IPS DF 6.9 (cell line): ENCODE data around the gene MCF2L2.

Experiments
- DNase-seq: peaks from one replicate; pipeline ENCODE4 v3.0.0-alpha.2; 2013; ENCODE audit warnings: low read depth, low spot score
- H3K27ac ChIP-seq: one replicate; pipeline ENCODE4 v1.5.1; 2013; ENCODE audit warnings: low read length, control low read depth
- H3K27me3 ChIP-seq: 2 replicates; pipeline ENCODE4 v1.6.1; 2013; ENCODE audit warnings: mild to moderate bottlenecking, low read length; ENCODE audit not compliant: control insufficient read depth, insufficient read depth
- H3K36me3 ChIP-seq: 2 replicates; pipeline ENCODE4 v1.6.1; 2013; ENCODE audit warnings: low read length; ENCODE audit not compliant: control insufficient read depth, insufficient read depth
- H3K4me1 ChIP-seq: 2 replicates; pipeline ENCODE4 v1.6.1; 2013; ENCODE audit warnings: low read length; ENCODE audit not compliant: control insufficient read depth, insufficient read depth
- H3K4me3 ChIP-seq: 2 replicates; pipeline ENCODE4 v1.5.1; 2013; ENCODE audit warnings: mild to moderate bottlenecking, low read length
- H3K9me3 ChIP-seq: 2 replicates; pipeline ENCODE4 v1.6.1; 2013; ENCODE audit warnings: low read length, inconsistent platforms; ENCODE audit not compliant: control insufficient read depth, insufficient read depth
- whole genome bisulfite sequencing: extraction: QIAGEN DNeasy Blood & Tissue Kit; methylation state at CpG from one replicate; pipeline ENCODE4 v1.1.7; 2013; ENCODE audit warnings: mixed read lengths, missing lambda C conversion rate; ENCODE audit not compliant: insufficient read length, insufficient coverage; 5-methylcytosine and 5-hydroxymethylcytosine counted together

The MCF2L2 gene

GRCh38 chr3:183198939-183199338 lies 229.5 kb downstream of the MCF2L2 start:
- H3K27ac ChIP-seq, result no peak overlapping the region
- no peaks in the 10 kb centered on the region; the same call in 1 of the 2 replicates for H3K9me3 ChIP-seq
- no peak overlapping the region for H3K4me3 ChIP-seq
- H3K27me3 ChIP-seq, result no peaks in the 10 kb centered on the region
- whole genome bisulfite sequencing, result no CpG with 5 or more reads among the region's 1 CpG
- no peaks in the 10 kb centered on the region for H3K4me1 ChIP-seq
- no peaks in the 10 kb centered on the region for H3K36me3 ChIP-seq
- DNase-seq, result no peak

GRCh38 chr3:183197734-183198133 lies 230.7 kb downstream of the MCF2L2 start:
- Histone ChIP-seq H3K9me3 (no peaks in the 10 kb centered on the region; the same call in 1 of the 2 replicates), H3K4me1 (no peaks in the 10 kb centered on the region), H3K4me3 (no peak overlapping the region), H3K27me3 (no peaks in the 10 kb centered on the region), H3K27ac (no peak overlapping the region), H3K36me3 (no peaks in the 10 kb centered on the region)
- no peak for DNase-seq

- Histone ChIP-seq H3K27me3 (no peaks in the 10 kb centered on the region), H3K9me3 (no peaks in the 10 kb centered on the region; the same call in 1 of the 2 replicates), H3K36me3 (no peaks in the 10 kb centered on the region)
Observed at GRCh38 chr3:183195266-183195665, 233.2 kb downstream of the MCF2L2 start.

GRCh38 chr3:183193762-183194689 lies 234.4 kb downstream of the MCF2L2 start:
- Histone ChIP-seq H3K27me3 (no peaks in the 10 kb centered on the region), H3K27ac (no peak overlapping the region), H3K36me3 (no peaks in the 10 kb centered on the region), H3K4me1 (no peaks in the 10 kb centered on the region; the same call in 1 of the 2 replicates), H3K9me3 (no peaks in the 10 kb centered on the region), H3K4me3 (no peak overlapping the region)
- DNase-seq, result no peak
- no CpG with 5 or more reads among the region's 10 CpGs for WGBS

More at GRCh38 chr3:183195266-183195665, 233.2 kb downstream of the MCF2L2 start:
- Histone ChIP-seq H3K4me1 (no peaks in the 10 kb centered on the region), H3K4me3 (no peak overlapping the region), H3K27ac (no peak overlapping the region)
- no CpG with 5 or more reads among the region's 4 CpGs for WGBS
- no peak for DNase-seq

GRCh38 chr3:183192650-183193300 lies 235.6 kb downstream of the MCF2L2 start:
- Histone ChIP-seq H3K4me1 (no peaks in the 10 kb centered on the region; the same call in 1 of the 2 replicates), H3K36me3 (no peaks in the 10 kb centered on the region), H3K27me3 (no peaks in the 10 kb centered on the region), H3K9me3 (no peaks in the 10 kb centered on the region), H3K4me3 (no peak overlapping the region), H3K27ac (no peak overlapping the region)
- no peak for DNase-seq
- WGBS, result no CpG with 5 or more reads among the region's 7 CpGs

GRCh38 chr3:183189641-183190040 lies 238.8 kb downstream of the MCF2L2 start:
- Histone ChIP-seq H3K9me3 (no peaks in the 10 kb centered on the region), H3K36me3 (no peaks in the 10 kb centered on the region), H3K4me1 (no peaks in the 10 kb centered on the region; the same call in 1 of the 2 replicates), H3K27ac (no peak overlapping the region), H3K27me3 (no peaks in the 10 kb centered on the region), H3K4me3 (no peak overlapping the region)
- no peak for DNase-seq
- WGBS, result no CpG with 5 or more reads among the region's 4 CpGs

GRCh38 chr3:183188895-183189462 lies 239.4 kb downstream of the MCF2L2 start:
- no peak for DNase-seq
- H3K36me3 ChIP-seq, result no peaks in the 10 kb centered on the region
- no peaks in the 10 kb centered on the region for H3K27me3 ChIP-seq
- H3K27ac ChIP-seq, result no peak overlapping the region
- no peaks in the 10 kb centered on the region; the same call in 1 of the 2 replicates for H3K4me1 ChIP-seq
- WGBS, result no CpG with 5 or more reads among the region's 7 CpGs
- no peaks in the 10 kb centered on the region for H3K9me3 ChIP-seq
- no peak overlapping the region for H3K4me3 ChIP-seq

GRCh38 chr3:183185696-183186095 lies 242.7 kb downstream of the MCF2L2 start:
- WGBS, result no CpG with 5 or more reads among the region's 4 CpGs
- H3K36me3 ChIP-seq, result no peaks in the 10 kb centered on the region
- no peak overlapping the region for H3K27ac ChIP-seq
- H3K4me1 ChIP-seq, result no peaks in the 10 kb centered on the region; the same call in 1 of the 2 replicates
- no peak for DNase-seq
- H3K4me3 ChIP-seq, result no peak overlapping the region
- H3K27me3 ChIP-seq, result no peaks in the 10 kb centered on the region
- no peaks in the 10 kb centered on the region for H3K9me3 ChIP-seq

GRCh38 chr3:183182732-183183610 lies 245.4 kb downstream of the MCF2L2 start:
- Histone ChIP-seq H3K9me3 (no peaks in the 10 kb centered on the region), H3K27ac (no peak overlapping the region), H3K27me3 (peaks cover 5% of the 10 kb centered on the region; the same call in 1 of the 2 replicates), H3K36me3 (no peaks in the 10 kb centered on the region), H3K4me1 (peaks cover 2% of the 10 kb centered on the region; the same call in 1 of the 2 replicates), H3K4me3 (no peak overlapping the region)
- no CpG with 5 or more reads among the region's 5 CpGs for WGBS
- no peak for DNase-seq
